Caco-2 (cell line): ENCODE results near the gene SH3GL2. TPM values are rescaled to one million over a fixed set of nuclear protein-coding genes. Genes with fewer than 3 reads are reported as not detected.

Source experiments
- BruUV-seq: library from RNA; stranded (reverse); fragments of 400-500 nt; replicated peaks from 2 replicates; lab custom pipeline; 2021; lab: Mats Ljungman, UMichigan
- CTCF ChIA-PET: fragments of 300-600 bp; sonication (Branson Sonifier 250); formaldehyde crosslinking; loops from one replicate; lab custom pipeline; 2022; ENCODE audit warnings: antibody characterized with exemption; lab: Charles Lee
- POLR2A ChIA-PET: fragments of 300-600 bp; sonication (Branson Sonifier 250); formaldehyde crosslinking; loops from one replicate; lab custom pipeline; 2022; ENCODE audit warnings: antibody characterized with exemption; lab: Charles Lee
- DNase-seq, 2 experiments: peaks; one replicate each; pipeline versions ENCODE4 v3.0.0 to v3.0.0-alpha.2; 2020 to 2022
- H3K27me3 ChIP-seq: replicated peaks from 2 replicates; pipeline ENCODE4 v1.6.0; 2011; ENCODE audit warnings: low read length; ENCODE audit not compliant: control insufficient read depth, insufficient read depth
- H3K36me3 ChIP-seq: 2 replicates; pipeline ENCODE4 v1.5.1; 2011; ENCODE audit warnings: low read length; ENCODE audit not compliant: control insufficient read depth, insufficient read depth
- H3K4me1 ChIP-seq: fragments of 250-450 bp; sonication (Bioruptor Pico); 2 replicates; pipeline ENCODE4 v1.5.1; 2020; ENCODE audit warnings: mild to moderate bottlenecking
- H3K4me3 ChIP-seq: 2 replicates; pipeline ENCODE4 v1.5.1; 2011; ENCODE audit warnings: low read depth, mild to moderate bottlenecking, control low read depth, low read length
- H3K9me3 ChIP-seq: fragments of 250-450 bp; sonication (Bioruptor Pico); 2 replicates; pipeline ENCODE4 v1.5.1; 2020; ENCODE audit warnings: mild to moderate bottlenecking, moderate library complexity
- H3K27ac Mint-ChIP-seq: one replicate; pipeline ENCODE4 v1.8.0; 2022; ENCODE audit warnings: mixed read lengths; ENCODE audit not compliant: unreplicated experiment
- H3K27me3 Mint-ChIP-seq: one replicate; pipeline ENCODE4 v1.8.0; 2022; ENCODE audit warnings: mixed read lengths; ENCODE audit not compliant: insufficient read depth, unreplicated experiment
- H3K36me3 Mint-ChIP-seq: one replicate; pipeline ENCODE4 v1.8.0; 2022; ENCODE audit warnings: mild to moderate bottlenecking, mixed read lengths; ENCODE audit not compliant: insufficient read depth, unreplicated experiment
- H3K4me1 Mint-ChIP-seq: one replicate; pipeline ENCODE4 v1.8.0; 2022; ENCODE audit warnings: low read depth, mixed read lengths; ENCODE audit not compliant: unreplicated experiment
- H3K4me3 Mint-ChIP-seq: one replicate; pipeline ENCODE4 v1.8.0; 2022; ENCODE audit warnings: mild to moderate bottlenecking, moderate library complexity, mixed read lengths; ENCODE audit not compliant: unreplicated experiment
- H3K9me3 Mint-ChIP-seq: one replicate; pipeline ENCODE4 v1.8.0; 2022; ENCODE audit warnings: mixed read lengths; ENCODE audit not compliant: unreplicated experiment
- CTCF ChIP-seq, 2 experiments: fragments of 200-600 bp in 1 of 2; IDR thresholded peaks; 1 replicate in 1 of 2; 2 replicates in 1 of 2; pipeline versions ENCODE4 v1.5.1 to v1.8.0; 2011 to 2022; ENCODE audit warnings: antibody characterized with exemption in 1 of 2, control low read depth in 1 of 2, inconsistent platforms in 1 of 2, low read depth in 1 of 2, low read length in 1 of 2, mild to moderate bottlenecking in 1 of 2, moderate library complexity in 1 of 2; ENCODE audit not compliant: insufficient read depth in 1 of 2, severe bottlenecking in 1 of 2, unreplicated experiment in 1 of 2
- intact Hi-C: fragments of 100-400 bp; cut with micrococcal nuclease; formaldehyde crosslinking; loops from one replicate; pipeline ENCODE4 v1.10.0; 2022; ENCODE audit not compliant: unreplicated experiment
- total RNA-seq: library from RNA; stranded (reverse); gene quantifications from 2 replicates; pipeline ENCODE4 v1.2.3, GENCODE V29; 2022

The SH3GL2 gene
- total RNA-seq, 1 experiment from 2014 or later: not detected

- no peak overlapping the region for H3K4me3 ChIP-seq
- no peak for DNase-seq
- no TSS peak for BruUV-seq
- H3K9me3 Mint-ChIP-seq: no peaks in the 10 kb centered on the region
- H3K27ac Mint-ChIP-seq: no peak overlapping the region
- no peaks in the 10 kb centered on the region for H3K27me3 Mint-ChIP-seq
- H3K4me1 Mint-ChIP-seq: no peaks in the 10 kb centered on the region
- no peak for TF ChIP-seq CTCF (IDR thresholded peaks at IDR 0.05; ENCODE audit: insufficient read depth in 1 of 2, low read depth in 1 of 2, low read length in 1 of 2, severe bottlenecking in 1 of 2, unreplicated experiment in 1 of 2)
- no peaks in the 10 kb centered on the region for H3K36me3 Mint-ChIP-seq
- H3K27me3 ChIP-seq: no peaks in the 10 kb centered on the region
- H3K9me3 ChIP-seq: no peaks in the 10 kb centered on the region
- H3K4me3 Mint-ChIP-seq: no peak overlapping the region
- H3K4me1 ChIP-seq: no peaks in the 10 kb centered on the region
- ChIA-PET CTCF (no interaction called here), POLR2A (no interaction called here)
- H3K36me3 ChIP-seq: no peaks in the 10 kb centered on the region
- intact Hi-C loops: no loop called here
Measured at GRCh38 chr9:17624571-17624970, 45.7 kb downstream of the SH3GL2 start.

- H3K9me3 Mint-ChIP-seq: no peaks in the 10 kb centered on the region
- intact Hi-C loops: no loop called here
Measured at GRCh38 chr9:17625644-17626388, 47.0 kb downstream of the SH3GL2 start.

GRCh38 chr9:17627641-17628040, 48.8 kb downstream of the SH3GL2 start:
- Histone ChIP-seq H3K9me3 (no peaks in the 10 kb centered on the region), H3K4me1 (no peaks in the 10 kb centered on the region), H3K4me3 (no peak overlapping the region), H3K27me3 (no peaks in the 10 kb centered on the region), H3K36me3 (no peaks in the 10 kb centered on the region)
- no peak for TF ChIP-seq CTCF (IDR thresholded peaks at IDR 0.05; ENCODE audit: insufficient read depth in 1 of 2, low read depth in 1 of 2, low read length in 1 of 2, severe bottlenecking in 1 of 2, unreplicated experiment in 1 of 2)
- Mint-ChIP-seq H3K9me3 (no peaks in the 10 kb centered on the region), H3K36me3 (no peaks in the 10 kb centered on the region), H3K4me3 (no peak overlapping the region), H3K27me3 (no peaks in the 10 kb centered on the region), H3K27ac (no peak overlapping the region), H3K4me1 (no peaks in the 10 kb centered on the region)
- CTCF ChIA-PET: no interaction called here
- POLR2A ChIA-PET: no interaction called here
- no TSS peak for BruUV-seq
- no peak for DNase-seq
- intact Hi-C loops: no loop called here

More at GRCh38 chr9:17625644-17626388, 47.0 kb downstream of the SH3GL2 start:
- Mint-ChIP-seq H3K27ac (no peak overlapping the region), H3K27me3 (no peaks in the 10 kb centered on the region), H3K4me3 (no peak overlapping the region), H3K4me1 (no peaks in the 10 kb centered on the region), H3K36me3 (no peaks in the 10 kb centered on the region)
- no peaks in the 10 kb centered on the region for H3K27me3 ChIP-seq
- H3K9me3 ChIP-seq: no peaks in the 10 kb centered on the region
- POLR2A ChIA-PET: no interaction called here
- H3K4me1 ChIP-seq: no peaks in the 10 kb centered on the region
- H3K4me3 ChIP-seq: no peak overlapping the region
- H3K36me3 ChIP-seq: no peaks in the 10 kb centered on the region
- CTCF ChIA-PET: no interaction called here
- no TSS peak for BruUV-seq
- DNase-seq: no peak
- TF ChIP-seq CTCF (IDR thresholded peaks at IDR 0.05; ENCODE audit: insufficient read depth in 1 of 2, low read depth in 1 of 2, low read length in 1 of 2, severe bottlenecking in 1 of 2, unreplicated experiment in 1 of 2): no peak
